Sigmoid colon (tissue), 7 donors: ENCODE results near the gene ANAPC4. TPM values are rescaled to one million over a fixed set of nuclear protein-coding genes. Genes with fewer than 3 reads are reported as not detected.

ENCODE experiments used
- DNase-seq: peaks from one replicate; pipeline ENCODE4 v3.0.0-alpha.2; 2019
- H3K27ac ChIP-seq, 4 donors: fragments of 200-600 bp; sonication (generic); one replicate each; pipeline ENCODE4 v1.5.1; 2016 to 2019; ENCODE audit warnings: mild to moderate bottlenecking in 1 of 4
- H3K27me3 ChIP-seq, 3 donors: fragments of 200-600 bp; sonication (generic); one replicate each; pipeline ENCODE4 v1.5.1; 2019; ENCODE audit warnings: mild to moderate bottlenecking in 1 of 3
- H3K36me3 ChIP-seq, 4 donors: fragments of 200-600 bp; sonication (generic); one replicate each; pipeline ENCODE4 v1.5.1; 2016 to 2019
- H3K4me1 ChIP-seq, 4 donors: fragments of 200-600 bp; sonication (generic); one replicate each; pipeline ENCODE4 v1.5.1; 2017 to 2019
- H3K4me3 ChIP-seq, 4 donors: fragments of 200-600 bp; sonication (generic); one replicate each; pipeline ENCODE4 v1.5.1; 2017 to 2019; ENCODE audit warnings: mild to moderate bottlenecking in 2 of 4, moderate library complexity in 1 of 4
- H3K9me3 ChIP-seq, 4 donors: fragments of 200-600 bp in 3 of 4; sonication (generic) in 3 of 4; one replicate each; pipeline versions ENCODE4 v1.5.1 to v1.6.1; 2013 to 2019
- CTCF ChIP-seq, 4 experiments: fragments of 450-650 bp in 3 of 4; fragments of 200-600 bp in 1 of 4; IDR thresholded peaks; one replicate each; pipeline ENCODE4 v1.5.1; 2016 to 2019; ENCODE audit warnings: antibody characterized with exemption in 4 of 4, mild to moderate bottlenecking in 3 of 4, moderate library complexity in 2 of 4
- EP300 ChIP-seq, 4 donors: sonication (generic); formaldehyde crosslinking; IDR thresholded peaks; one replicate each; pipeline ENCODE4 v1.6.1; 2017; ENCODE audit warnings: antibody characterized with exemption in 4 of 4
- POLR2A ChIP-seq, 2 donors: fragments of 450-650 bp; IDR thresholded peaks; one replicate each; pipeline ENCODE4 v1.6.1; 2016; ENCODE audit warnings: antibody characterized with exemption in 2 of 2, mild to moderate bottlenecking in 2 of 2, moderate library complexity in 2 of 2
- POLR2AphosphoS5 ChIP-seq, 4 donors: sonication (generic); formaldehyde crosslinking; IDR thresholded peaks; one replicate each; pipeline ENCODE4 v1.6.1; 2017; ENCODE audit warnings: antibody characterized with exemption in 4 of 4
- WGBS, 2 donors: extraction: QIAGEN DNeasy Blood & Tissue Kit; methylation state at CpG; one replicate each; pipeline ENCODE4 v1.1.7; 2013; 5-methylcytosine and 5-hydroxymethylcytosine counted together
- intact Hi-C: fragments of 100-400 bp; cut with DNase I; formaldehyde crosslinking; loops from one replicate; pipeline ENCODE4 v1.15.1; 2023
- polyA plus RNA-seq, 3 donors: library from polyadenylated mRNA; stranded (reverse); fragments of 200-250 nt; gene quantifications; one replicate each; pipeline ENCODE4 v1.2.3, GENCODE V29; 2013
- total RNA-seq, 4 donors: library from RNA; depleted of rRNA; stranded (reverse); fragments of >200 nt; gene quantifications; one replicate each; pipeline ENCODE4 v1.1.0, GENCODE V29; 2016
- donor health status: healthy with polysubstance abuse.
- donor health status: Bipolar disorder and iron deficiency.
- donor health status: healthy.

ANAPC4 gene
- total and polyA plus RNA-seq, 7 donors: 8.8 to 75.1 (median 31.4) TPM

- Histone ChIP-seq H3K27me3 (no peaks in the 10 kb centered on the region), H3K36me3 (no peaks in the 10 kb centered on the region), H3K4me3 (no peak overlapping the region), H3K27ac (no peak overlapping the region), H3K9me3 (no peaks in the 10 kb centered on the region), H3K4me1 (no peaks in the 10 kb centered on the region)
- intact Hi-C loops: no loop called here
- DNase-seq: no peak
- WGBS, 2 donors: 72% methylated on average over 9 of the region's 9 CpGs
- TF ChIP-seq EP300 (IDR thresholded peaks at IDR 0.05) (no peak), POLR2AphosphoS5 (IDR thresholded peaks at IDR 0.05) (no peak), CTCF (IDR thresholded peaks at IDR 0.05) (no peak), POLR2A (IDR thresholded peaks at IDR 0.05) (no peak)
Observed at GRCh38 chr4:25442863-25443307, 65.8 kb downstream of the ANAPC4 start.

- 93 to 94% methylated on average over 6 of the region's 6 CpGs for WGBS, 2 donors
- H3K36me3 ChIP-seq: no peaks in the 10 kb centered on the region
- no peak overlapping the region for H3K4me3 ChIP-seq
- no peak for TF ChIP-seq POLR2AphosphoS5 (IDR thresholded peaks at IDR 0.05)
- no peak for TF ChIP-seq CTCF (IDR thresholded peaks at IDR 0.05)
- no peak for TF ChIP-seq EP300 (IDR thresholded peaks at IDR 0.05)
- no peak for TF ChIP-seq POLR2A (IDR thresholded peaks at IDR 0.05)
- no peak overlapping the region for H3K27ac ChIP-seq
- H3K27me3 ChIP-seq: no peaks in the 10 kb centered on the region
- intact Hi-C loops: no loop called here
- DNase-seq: no peak
- no peaks in the 10 kb centered on the region for H3K4me1 ChIP-seq
- H3K9me3 ChIP-seq: no peaks in the 10 kb centered on the region
Observed at GRCh38 chr4:25443851-25444250, 66.8 kb downstream of the ANAPC4 start.

GRCh38 chr4:25446611-25447010 is 69.5 kb downstream of the ANAPC4 start:
- WGBS, 2 donors: 72 to 78% methylated on average over 4 of the region's 4 CpGs
- Histone ChIP-seq H3K36me3 (no peaks in the 10 kb centered on the region), H3K27ac (no peak overlapping the region), H3K4me3 (no peak overlapping the region), H3K9me3 (no peaks in the 10 kb centered on the region), H3K4me1 (no peaks in the 10 kb centered on the region), H3K27me3 (no peaks in the 10 kb centered on the region)
- no peak for DNase-seq
- no peak for TF ChIP-seq EP300 (IDR thresholded peaks at IDR 0.05)
- TF ChIP-seq POLR2A (IDR thresholded peaks at IDR 0.05): no peak
- no peak for TF ChIP-seq CTCF (IDR thresholded peaks at IDR 0.05)
- TF ChIP-seq POLR2AphosphoS5 (IDR thresholded peaks at IDR 0.05): no peak
- intact Hi-C loops: no loop called here

GRCh38 chr4:25448379-25449109 is 71.5 kb downstream of the ANAPC4 start:
- H3K9me3 ChIP-seq: no peaks in the 10 kb centered on the region
- intact Hi-C loops: no loop called here

More at GRCh38 chr4:25448379-25449109, 71.5 kb downstream of the ANAPC4 start:
- no peaks in the 10 kb centered on the region for H3K36me3 ChIP-seq
- H3K4me3 ChIP-seq: no peak overlapping the region
- no peak overlapping the region for H3K27ac ChIP-seq
- WGBS, 2 donors: 78 to 86% methylated on average over 5 of the region's 5 CpGs
- H3K4me1 ChIP-seq: no peaks in the 10 kb centered on the region
- peak; percentile 60 for DNase-seq
- no peak for TF ChIP-seq EP300 (IDR thresholded peaks at IDR 0.05)
- TF ChIP-seq CTCF (IDR thresholded peaks at IDR 0.05): no peak
- no peak for TF ChIP-seq POLR2AphosphoS5 (IDR thresholded peaks at IDR 0.05)
- no peak for TF ChIP-seq POLR2A (IDR thresholded peaks at IDR 0.05)
- H3K27me3 ChIP-seq: no peaks in the 10 kb centered on the region
